ENCODE results near the gene MSRB1. TPM values are rescaled to one million over a fixed set of nuclear protein-coding genes. Genes with fewer than 3 reads are reported as not detected.

MSRB1 gene
- total and polyA plus RNA-seq, 2 donors (not counting 3 experiments of a cell fraction or from before 2014, with no cell fraction given), result 25.0 to 42.1 TPM

- no peak overlapping the region for H3K4me3 ChIP-seq (replicated peaks in 1 of 3; ENCODE audit: insufficient read depth in 1 of 3, low read depth in 1 of 3, low read length in 3 of 3)
- H3K27me3 ChIP-seq (ENCODE audit: control insufficient read depth in 2 of 2, insufficient read depth in 2 of 2, low read length in 2 of 2), result peaks cover 5 to 7% of the 10 kb centered on the region in 2 experiments
- dilution Hi-C loops (cut with MboI; ENCODE audit: extremely low pct_ligation_motif_present, low sequenced_read_pairs), result no loop called here
- no peak overlapping the region for H2AFZ ChIP-seq (ENCODE audit: low read depth, low read length)
- H3K4me2 ChIP-seq (ENCODE audit: insufficient read depth, low read length), result no peak overlapping the region
- H3K27ac ChIP-seq (ENCODE audit: insufficient read depth, low read depth, low read length), result no peak overlapping the region
- intact Hi-C loops (cut with micrococcal nuclease), result no loop called here
- H3K9me3 ChIP-seq (replicated peaks; ENCODE audit: control insufficient read depth, insufficient read depth, low read length), result no peaks in the 10 kb centered on the region
- no peaks in the 10 kb centered on the region for H4K20me1 ChIP-seq (replicated peaks; ENCODE audit: control insufficient read depth, extremely low read depth, insufficient read depth, low read length)
- ChIA-PET POLR2A (no interaction called here), CTCF (interaction anchor here (0.7 kb wide), 1 partner anchor 21 kb away, joined by 3 read pairs; no protein-coding TSS in a partner anchor)
- FAIRE-seq (no peak), DNase-seq (ENCODE audit: low read depth, low spot score) (no peak)
- no peaks in the 10 kb centered on the region for H3K9me1 ChIP-seq (replicated peaks; ENCODE audit: control insufficient read depth, extremely low read depth, insufficient read depth, low read length)
- TF ChIP-seq MAX (IDR thresholded peaks at IDR 0.05; ENCODE audit: insufficient read depth, insufficient read length), result no peak
- TF ChIP-seq EZH2 (IDR thresholded peaks at IDR 0.05; ENCODE audit: borderline replicate concordance, low read depth, low read length, severe bottlenecking), result no peak
- no peak for TF ChIP-seq JUN (IDR thresholded peaks at IDR 0.05; ENCODE audit: borderline replicate concordance, insufficient read depth, insufficient read length, low read depth)
- H3K36me3 ChIP-seq (ENCODE audit: control insufficient read depth in 2 of 2, extremely low read depth in 1 of 2, insufficient read depth in 2 of 2, low read length in 2 of 2), result no peaks in the 10 kb centered on the region
- no peaks in the 10 kb centered on the region for H3K4me1 ChIP-seq (ENCODE audit: control insufficient read depth, extremely low read depth, insufficient read depth, low read length)
- H3K79me2 ChIP-seq (ENCODE audit: control insufficient read depth, insufficient read depth, low read length), result no peaks in the 10 kb centered on the region
- H3K9ac ChIP-seq (replicated peaks; ENCODE audit: extremely low read depth, insufficient read depth, low read length), result no peak overlapping the region
- no TSS peak for BruUV-seq (replicated peaks)
Measured at GRCh38 chr16:1911467-1912214, 31.4 kb downstream of the MSRB1 start.

GRCh38 chr16:1909561-1910231 lies 33.3 kb downstream of the MSRB1 start:
- Histone ChIP-seq H3K9me1 (replicated peaks; ENCODE audit: control insufficient read depth, extremely low read depth, insufficient read depth, low read length) (no peaks in the 10 kb centered on the region), H3K27me3 (ENCODE audit: control insufficient read depth in 2 of 2, insufficient read depth in 2 of 2, low read length in 2 of 2) (peaks cover 5 to 6% of the 10 kb centered on the region in 2 experiments), H4K20me1 (replicated peaks; ENCODE audit: control insufficient read depth, extremely low read depth, insufficient read depth, low read length) (no peaks in the 10 kb centered on the region), H3K9ac (replicated peaks; ENCODE audit: extremely low read depth, insufficient read depth, low read length) (no peak overlapping the region), H3K4me1 (ENCODE audit: control insufficient read depth, extremely low read depth, insufficient read depth, low read length) (no peaks in the 10 kb centered on the region), H3K9me3 (replicated peaks; ENCODE audit: control insufficient read depth, insufficient read depth, low read length) (no peaks in the 10 kb centered on the region), H2AFZ (ENCODE audit: low read depth, low read length) (no peak overlapping the region), H3K79me2 (ENCODE audit: control insufficient read depth, insufficient read depth, low read length) (no peaks in the 10 kb centered on the region), H3K36me3 (ENCODE audit: control insufficient read depth in 2 of 2, extremely low read depth in 1 of 2, insufficient read depth in 2 of 2, low read length in 2 of 2) (no peaks in the 10 kb centered on the region), H3K4me2 (ENCODE audit: insufficient read depth, low read length) (no peak overlapping the region), H3K4me3 (replicated peaks in 1 of 3; ENCODE audit: insufficient read depth in 1 of 3, low read depth in 1 of 3, low read length in 3 of 3) (no peak overlapping the region), H3K27ac (ENCODE audit: insufficient read depth, low read depth, low read length) (no peak overlapping the region)
- TF ChIP-seq MAX (IDR thresholded peaks at IDR 0.05; ENCODE audit: insufficient read depth, insufficient read length) (no peak), CTCF (IDR thresholded peaks at IDR 0.05; ENCODE audit: extremely low read depth in 1 of 2, insufficient read depth in 1 of 2, low read depth in 1 of 2, low read length in 2 of 2) (no peak)
- no TSS peak for BruUV-seq (replicated peaks)
- no peak for FAIRE-seq
- dilution Hi-C loops (cut with MboI; ENCODE audit: extremely low pct_ligation_motif_present, low sequenced_read_pairs), result no loop called here
- ChIA-PET CTCF (interaction anchor here (0.8 to 1.5 kb wide), 4 partner anchors 20 to 64 kb away, joined by 3 to 4 read pairs (median 3); no protein-coding TSS in a partner anchor), POLR2A (no interaction called here)
- DNase-seq (ENCODE audit: low read depth, low spot score), result no peak
- intact Hi-C loops (cut with micrococcal nuclease), result no loop called here

Data from endothelial cell of umbilical vein (primary cell).